ENCODE data around the gene PTTG1IP. TPM values are rescaled to one million over a fixed set of nuclear protein-coding genes. Genes with fewer than 3 reads are reported as not detected.
A peak's percentile ranks its signal among the peaks of the same experiment; 100 is the strongest.

The PTTG1IP gene
- total and polyA plus RNA-seq, 2 of the 13 experiments (the other 11 are each of a cell fraction or from before 2014, with no cell fraction given) = 161 to 700 TPM

DNA sequence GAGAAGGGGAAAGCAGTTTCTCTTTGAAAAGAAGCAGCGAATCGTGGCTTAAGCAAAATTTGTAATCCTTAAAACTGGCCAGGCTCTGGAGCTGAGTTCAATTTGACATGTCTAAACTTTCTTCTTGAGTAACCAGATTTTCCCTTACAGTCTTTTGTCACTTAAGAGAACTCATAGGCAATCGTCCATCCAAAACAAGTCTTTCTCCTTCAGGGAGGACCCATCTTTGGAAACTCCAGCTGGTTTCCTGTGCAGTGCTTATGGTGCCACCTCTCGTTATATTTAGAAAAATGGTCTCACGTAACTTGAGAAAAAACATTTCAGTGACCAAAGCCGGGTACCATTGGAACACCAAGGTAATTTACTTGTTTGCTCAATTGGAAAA is 1.8 kb upstream of the PTTG1IP start:
- Histone ChIP-seq H3K4me3 (replicated peaks in 1 of 3; ENCODE audit: insufficient read depth in 1 of 3, low read depth in 2 of 3, low read length in 3 of 3) (no peak overlapping the region), H4K20me1 (ENCODE audit: insufficient read depth, low read length) (peaks cover 24% of the 10 kb centered on the region), H3K9ac (ENCODE audit: insufficient read depth, low read depth, low read length) (no peak overlapping the region), H3K9me3 (ENCODE audit: low read length) (no peaks in the 10 kb centered on the region), H3K4me2 (ENCODE audit: low read depth, low read length) (peak overlapping the region; percentile 64; the same call in 1 of the 2 replicates), H3K79me2 (ENCODE audit: insufficient read depth, low read length) (peaks cover 34% of the 10 kb centered on the region), H2AFZ (ENCODE audit: low read length) (no peak overlapping the region), H3K36me3 (replicated peaks in 1 of 2; ENCODE audit: control insufficient read depth in 1 of 2, insufficient read depth in 2 of 2, low read length in 2 of 2) (no peaks in the 10 kb centered on the region; a peak in 1 of 5 replicates), H3K27me3 (ENCODE audit: control insufficient read depth in 1 of 2, insufficient read depth in 2 of 2, low read length in 2 of 2) (no peaks in the 10 kb centered on the region; a peak in 1 of 5 replicates), H3K27ac (ENCODE audit: extremely low read length, insufficient read depth, low read length) (peak overlapping the region; percentile 45), H3K4me1 (ENCODE audit: insufficient read depth, low read length) (peaks cover 76% of the 10 kb centered on the region)
- BruUV-seq (replicated peaks) = no TSS peak
- ATAC-seq (no peak), DNase-seq (ENCODE audit: low spot score) (no peak), FAIRE-seq (no peak)
- intact Hi-C loops (cut with micrococcal nuclease; ENCODE audit: unreplicated experiment) (no loop called here), in situ Hi-C loops (cut with HindIII; ENCODE audit: extremely low pct_ligation_motif_present, low pct_unique_long_range_greater_than_20kb) (no loop called here)
- CTCF ChIA-PET (ENCODE audit: low intra/inter-chr PET ratio, low total read pairs) = no interaction called here
- TF ChIP-seq ZNF850 (CRISPR knock-in tag; conservative IDR thresholded peaks at IDR 0.05) (0 out of 2 replicates have a peak, but pooled peaks have one; percentile 38), RBFOX2 (IDR thresholded peaks at IDR 0.05; ENCODE audit: low read depth, low read length) (no peak)
- POLR2A ChIA-PET = interaction anchor here (1.3 kb wide), 1 partner anchor 74 kb away, joined by 4 read pairs; the partner anchor contains the start of gene UBE2G2
- 84% methylated on average over 6 of the region's 6 CpGs for WGBS (ENCODE audit: low lambda C conversion rate)

DNA sequence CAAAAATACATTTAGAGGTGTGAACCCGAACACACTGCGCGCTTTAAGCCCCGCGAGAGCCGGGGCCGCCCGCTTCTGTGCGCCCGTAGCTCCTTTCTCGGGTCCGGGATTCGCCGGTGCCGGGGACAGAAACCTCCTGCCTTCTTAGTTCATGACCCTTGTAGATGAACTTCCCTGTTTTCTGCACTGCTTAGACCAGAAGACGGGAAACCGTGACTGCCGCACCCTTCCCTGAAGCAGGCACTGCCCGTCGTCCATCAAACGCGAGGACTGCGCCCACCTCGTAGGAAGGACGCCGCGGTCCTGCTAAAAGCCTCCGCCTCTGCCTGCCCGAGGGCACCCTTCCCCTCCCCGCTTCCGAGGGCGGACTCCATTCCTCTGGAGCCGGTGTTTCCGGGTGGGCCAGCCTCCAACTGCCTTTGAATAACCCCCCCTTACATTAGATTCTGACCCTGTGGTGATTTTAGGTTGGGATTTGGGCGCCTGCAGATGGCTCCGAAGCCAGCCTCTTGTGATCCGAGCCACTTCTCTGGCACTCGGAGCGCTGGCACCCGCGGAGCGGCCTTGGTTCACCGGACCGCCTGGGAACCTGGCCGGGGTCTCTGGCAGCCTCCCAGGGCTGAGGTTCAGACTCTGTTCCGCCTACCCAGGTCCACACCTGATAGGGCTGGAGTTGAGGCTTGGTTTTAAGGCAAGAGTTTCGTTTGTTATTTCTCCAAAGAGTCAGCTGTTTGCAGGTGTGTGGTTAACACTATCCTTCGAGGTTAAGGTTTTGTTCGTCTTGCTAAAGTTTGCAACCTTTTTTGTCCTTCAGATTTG is 1.2 kb upstream of the PTTG1IP start:
- H3K9ac ChIP-seq (ENCODE audit: insufficient read depth, low read depth, low read length) = peak overlapping the region; percentile 60; the same call in 1 of the 2 replicates
- H3K4me2 ChIP-seq (ENCODE audit: low read depth, low read length) = peak overlapping the region; percentile 64
- no peak for FAIRE-seq
- peaks cover 39% of the 10 kb centered on the region for H3K79me2 ChIP-seq (ENCODE audit: insufficient read depth, low read length)
- H3K27me3 ChIP-seq (ENCODE audit: control insufficient read depth in 1 of 2, insufficient read depth in 2 of 2, low read length in 2 of 2) = no peaks in the 10 kb centered on the region; a peak in 1 of 5 replicates
- peak overlapping the region; percentile 72 for H3K27ac ChIP-seq (ENCODE audit: extremely low read length, insufficient read depth, low read length)
- no peak for DNase-seq (ENCODE audit: low spot score)
- WGBS (ENCODE audit: low lambda C conversion rate) = 93% methylated on average over 38 of the region's 49 CpGs
- intact Hi-C loops (cut with micrococcal nuclease; ENCODE audit: unreplicated experiment) (loop anchor here (5.0 kb wide), 1 partner anchor 72 kb away; the partner anchor contains the start of gene UBE2G2), in situ Hi-C loops (cut with HindIII; ENCODE audit: extremely low pct_ligation_motif_present, low pct_unique_long_range_greater_than_20kb) (no loop called here)
- ChIA-PET CTCF (ENCODE audit: low intra/inter-chr PET ratio, low total read pairs) (no interaction called here), POLR2A (interaction anchor here (1.2 to 3.8 kb wide), 3 partner anchors 14 to 73 kb away, joined by 4 to 50 read pairs (median 5); partner anchors contain the start of gene UBE2G2)
- ATAC-seq = no peak
- peak overlapping the region in 2 of 3 experiments; percentile 41 to 94; a peak in 3 of 6 replicates for H3K4me3 ChIP-seq (replicated peaks in 1 of 3; ENCODE audit: insufficient read depth in 1 of 3, low read depth in 2 of 3, low read length in 3 of 3)
- peaks cover 29% of the 10 kb centered on the region for H4K20me1 ChIP-seq (ENCODE audit: insufficient read depth, low read length)
- BruUV-seq (replicated peaks) = no TSS peak
- no peaks in the 10 kb centered on the region; a peak in 1 of 5 replicates for H3K36me3 ChIP-seq (replicated peaks in 1 of 2; ENCODE audit: control insufficient read depth in 1 of 2, insufficient read depth in 2 of 2, low read length in 2 of 2)
- H3K4me1 ChIP-seq (ENCODE audit: insufficient read depth, low read length) = peaks cover 74% of the 10 kb centered on the region
- H3K9me3 ChIP-seq (ENCODE audit: low read length) = no peaks in the 10 kb centered on the region
- H2AFZ ChIP-seq (ENCODE audit: low read length) = no peak overlapping the region
- TF ChIP-seq, protein P1, sequence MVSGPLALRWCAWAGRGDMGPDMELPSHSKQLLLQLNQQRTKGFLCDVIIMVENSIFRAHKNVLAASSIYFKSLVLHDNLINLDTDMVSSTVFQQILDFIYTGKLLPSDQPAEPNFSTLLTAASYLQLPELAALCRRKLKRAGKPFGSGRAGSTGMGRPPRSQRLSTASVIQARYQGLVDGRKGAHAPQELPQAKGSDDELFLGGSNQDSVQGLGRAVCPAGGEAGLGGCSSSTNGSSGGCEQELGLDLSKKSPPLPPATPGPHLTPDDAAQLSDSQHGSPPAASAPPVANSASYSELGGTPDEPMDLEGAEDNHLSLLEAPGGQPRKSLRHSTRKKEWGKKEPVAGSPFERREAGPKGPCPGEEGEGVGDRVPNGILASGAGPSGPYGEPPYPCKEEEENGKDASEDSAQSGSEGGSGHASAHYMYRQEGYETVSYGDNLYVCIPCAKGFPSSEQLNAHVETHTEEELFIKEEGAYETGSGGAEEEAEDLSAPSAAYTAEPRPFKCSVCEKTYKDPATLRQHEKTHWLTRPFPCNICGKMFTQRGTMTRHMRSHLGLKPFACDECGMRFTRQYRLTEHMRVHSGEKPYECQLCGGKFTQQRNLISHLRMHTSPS (CRISPR knock-in tag; IDR thresholded peaks at IDR 0.05; ENCODE audit: low read depth) = 0 out of 2 replicates have a peak, but pooled peaks have one; percentile 7
- TF ChIP-seq HOXA5 (CRISPR knock-in tag; IDR thresholded peaks at IDR 0.05) (no peak), ZNF12 (CRISPR knock-in tag; IDR thresholded peaks at IDR 0.05) (no peak), ZMAT3 (CRISPR knock-in tag; conservative IDR thresholded peaks at IDR 0.05) (no peak), SRSF9 (IDR thresholded peaks at IDR 0.05; ENCODE audit: borderline replicate concordance, insufficient read depth, low read depth, low read length, poor library complexity, severe bottlenecking) (no peak)
- TF ChIP-seq, protein P2, sequence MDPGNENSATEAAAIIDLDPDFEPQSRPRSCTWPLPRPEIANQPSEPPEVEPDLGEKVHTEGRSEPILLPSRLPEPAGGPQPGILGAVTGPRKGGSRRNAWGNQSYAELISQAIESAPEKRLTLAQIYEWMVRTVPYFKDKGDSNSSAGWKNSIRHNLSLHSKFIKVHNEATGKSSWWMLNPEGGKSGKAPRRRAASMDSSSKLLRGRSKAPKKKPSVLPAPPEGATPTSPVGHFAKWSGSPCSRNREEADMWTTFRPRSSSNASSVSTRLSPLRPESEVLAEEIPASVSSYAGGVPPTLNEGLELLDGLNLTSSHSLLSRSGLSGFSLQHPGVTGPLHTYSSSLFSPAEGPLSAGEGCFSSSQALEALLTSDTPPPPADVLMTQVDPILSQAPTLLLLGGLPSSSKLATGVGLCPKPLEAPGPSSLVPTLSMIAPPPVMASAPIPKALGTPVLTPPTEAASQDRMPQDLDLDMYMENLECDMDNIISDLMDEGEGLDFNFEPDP (CRISPR knock-in tag; conservative IDR thresholded peaks at IDR 0.05) = 0 out of 2 replicates have a peak, but pooled peaks have one; percentile 26
- TF ChIP-seq, protein P3, sequence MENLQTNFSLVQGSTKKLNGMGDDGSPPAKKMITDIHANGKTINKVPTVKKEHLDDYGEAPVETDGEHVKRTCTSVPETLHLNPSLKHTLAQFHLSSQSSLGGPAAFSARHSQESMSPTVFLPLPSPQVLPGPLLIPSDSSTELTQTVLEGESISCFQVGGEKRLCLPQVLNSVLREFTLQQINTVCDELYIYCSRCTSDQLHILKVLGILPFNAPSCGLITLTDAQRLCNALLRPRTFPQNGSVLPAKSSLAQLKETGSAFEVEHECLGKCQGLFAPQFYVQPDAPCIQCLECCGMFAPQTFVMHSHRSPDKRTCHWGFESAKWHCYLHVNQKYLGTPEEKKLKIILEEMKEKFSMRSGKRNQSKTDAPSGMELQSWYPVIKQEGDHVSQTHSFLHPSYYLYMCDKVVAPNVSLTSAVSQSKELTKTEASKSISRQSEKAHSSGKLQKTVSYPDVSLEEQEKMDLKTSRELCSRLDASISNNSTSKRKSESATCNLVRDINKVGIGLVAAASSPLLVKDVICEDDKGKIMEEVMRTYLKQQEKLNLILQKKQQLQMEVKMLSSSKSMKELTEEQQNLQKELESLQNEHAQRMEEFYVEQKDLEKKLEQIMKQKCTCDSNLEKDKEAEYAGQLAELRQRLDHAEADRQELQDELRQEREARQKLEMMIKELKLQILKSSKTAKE (CRISPR knock-in tag; IDR thresholded peaks at IDR 0.05; ENCODE audit: borderline replicate concordance) = no peak

All from HepG2 (cell line).